IPS DF 6.9 (cell line): ENCODE measurements around the gene APCDD1.
"Not testable (repeated sequence)": the region's sequence is repeated elsewhere in the genome, so short reads cannot be mapped to it uniquely, and the experiment has no call there.

ENCODE experiments used
- DNase-seq: peaks from one replicate; pipeline ENCODE4 v3.0.0-alpha.2; 2013; ENCODE audit warnings: low read depth, low spot score
- H3K27ac ChIP-seq: one replicate; pipeline ENCODE4 v1.5.1; 2013; ENCODE audit warnings: low read length, control low read depth
- H3K27me3 ChIP-seq: 2 replicates; pipeline ENCODE4 v1.6.1; 2013; ENCODE audit warnings: mild to moderate bottlenecking, low read length; ENCODE audit not compliant: control insufficient read depth, insufficient read depth
- H3K36me3 ChIP-seq: 2 replicates; pipeline ENCODE4 v1.6.1; 2013; ENCODE audit warnings: low read length; ENCODE audit not compliant: control insufficient read depth, insufficient read depth
- H3K4me1 ChIP-seq: 2 replicates; pipeline ENCODE4 v1.6.1; 2013; ENCODE audit warnings: low read length; ENCODE audit not compliant: control insufficient read depth, insufficient read depth
- H3K4me3 ChIP-seq: 2 replicates; pipeline ENCODE4 v1.5.1; 2013; ENCODE audit warnings: mild to moderate bottlenecking, low read length
- H3K9me3 ChIP-seq: 2 replicates; pipeline ENCODE4 v1.6.1; 2013; ENCODE audit warnings: low read length, inconsistent platforms; ENCODE audit not compliant: control insufficient read depth, insufficient read depth
- WGBS: extraction: QIAGEN DNeasy Blood & Tissue Kit; methylation state at CpG from one replicate; pipeline ENCODE4 v1.1.7; 2013; ENCODE audit warnings: mixed read lengths, missing lambda C conversion rate; ENCODE audit not compliant: insufficient read length, insufficient coverage; 5-methylcytosine and 5-hydroxymethylcytosine counted together

The APCDD1 gene

GRCh38 chr18:10537765-10538164, 83.3 kb downstream of the APCDD1 start:
- Histone ChIP-seq H3K27ac (no peak overlapping the region), H3K9me3 (no peaks in the 10 kb centered on the region), H3K36me3 (no peaks in the 10 kb centered on the region), H3K27me3 (no peaks in the 10 kb centered on the region), H3K4me1 (no peaks in the 10 kb centered on the region), H3K4me3 (no peak overlapping the region)
- DNase-seq = no peak
- WGBS = 100% methylated on average over 1 of the region's 2 CpGs

GRCh38 chr18:10539124-10539523, 84.7 kb downstream of the APCDD1 start:
- not testable (repeated sequence) for DNase-seq, H3K4me3 ChIP-seq, H3K4me1 ChIP-seq, H3K9me3 ChIP-seq, H3K36me3 ChIP-seq, H3K27ac ChIP-seq, H3K27me3 ChIP-seq
- no CpG with 5 or more reads among the region's 5 CpGs for WGBS
